IPS-18a (cell line): ENCODE measurements around the gene XAB2.
"Not testable (repeated sequence)": the region's sequence is repeated elsewhere in the genome, so short reads cannot be mapped to it uniquely, and the experiment has no call there.

Experiments
- H3K27ac ChIP-seq: one replicate; pipeline ENCODE4 v1.5.1; 2013; ENCODE audit warnings: low read length
- H3K27me3 ChIP-seq: one replicate; pipeline ENCODE4 v1.6.1; 2013; ENCODE audit warnings: mild to moderate bottlenecking, low read length; ENCODE audit not compliant: control insufficient read depth, insufficient read depth
- H3K36me3 ChIP-seq: one replicate; pipeline ENCODE4 v1.6.1; 2013; ENCODE audit warnings: low read depth, low read length; ENCODE audit not compliant: control insufficient read depth
- H3K4me1 ChIP-seq: one replicate; pipeline ENCODE4 v1.6.1; 2013; ENCODE audit warnings: low read depth, low read length; ENCODE audit not compliant: control insufficient read depth
- H3K4me3 ChIP-seq: one replicate; pipeline ENCODE4 v1.5.1; 2013; ENCODE audit warnings: low read length
- H3K9ac ChIP-seq: one replicate; pipeline ENCODE4 v1.6.1; 2013; ENCODE audit warnings: mild to moderate bottlenecking, low read length, moderate library complexity
- H3K9me3 ChIP-seq: one replicate; pipeline ENCODE4 v1.6.1; 2013; ENCODE audit warnings: low read depth, low read length; ENCODE audit not compliant: control insufficient read depth

Gene XAB2

GRCh38 chr19:7647156-7647555 is 17.8 kb upstream of the XAB2 start:
- Histone ChIP-seq H3K36me3 (no peaks in the 10 kb centered on the region), H3K9me3 (no peaks in the 10 kb centered on the region), H3K9ac (no peak overlapping the region), H3K4me1 (no peaks in the 10 kb centered on the region), H3K4me3 (no peak overlapping the region), H3K27me3 (peaks cover 10% of the 10 kb centered on the region), H3K27ac (no peak overlapping the region)

- Histone ChIP-seq H3K4me3 (no peak overlapping the region), H3K27ac (no peak overlapping the region), H3K9ac (no peak overlapping the region), H3K27me3 (peaks cover 10% of the 10 kb centered on the region), H3K9me3 (no peaks in the 10 kb centered on the region), H3K36me3 (no peaks in the 10 kb centered on the region), H3K4me1 (no peaks in the 10 kb centered on the region)
Observed at GRCh38 chr19:7646426-7646700, 17.0 kb upstream of the XAB2 start.

GRCh38 chr19:7645656-7646425 is 16.5 kb upstream of the XAB2 start:
- Histone ChIP-seq H3K9ac (no peak overlapping the region), H3K27ac (no peak overlapping the region), H3K4me3 (no peak overlapping the region)

GRCh38 chr19:7645163-7645562 is 15.8 kb upstream of the XAB2 start:
- Histone ChIP-seq H3K27ac (no peak overlapping the region), H3K27me3 (no peaks in the 10 kb centered on the region), H3K36me3 (no peaks in the 10 kb centered on the region), H3K9ac (no peak overlapping the region), H3K4me1 (no peaks in the 10 kb centered on the region), H3K9me3 (no peaks in the 10 kb centered on the region), H3K4me3 (no peak overlapping the region)

More at GRCh38 chr19:7645656-7646425, 16.5 kb upstream of the XAB2 start:
- H3K4me1 ChIP-seq: no peaks in the 10 kb centered on the region
- H3K27me3 ChIP-seq: peaks cover 5% of the 10 kb centered on the region
- H3K36me3 ChIP-seq: no peaks in the 10 kb centered on the region
- H3K9me3 ChIP-seq: no peaks in the 10 kb centered on the region

- H3K27me3 ChIP-seq: no peaks in the 10 kb centered on the region
- no peak overlapping the region for H3K27ac ChIP-seq
- H3K4me1 ChIP-seq: no peaks in the 10 kb centered on the region
- H3K9me3 ChIP-seq: no peaks in the 10 kb centered on the region
- no peak overlapping the region for H3K9ac ChIP-seq
- no peak overlapping the region for H3K4me3 ChIP-seq
- H3K36me3 ChIP-seq: no peaks in the 10 kb centered on the region
Observed at GRCh38 chr19:7644550-7644877, 15.2 kb upstream of the XAB2 start.

GRCh38 chr19:7643629-7644549 is 14.5 kb upstream of the XAB2 start:
- not testable (repeated sequence) for H3K4me1 ChIP-seq, H3K36me3 ChIP-seq, H3K9ac ChIP-seq, H3K27ac ChIP-seq, H3K4me3 ChIP-seq, H3K27me3 ChIP-seq, H3K9me3 ChIP-seq

GRCh38 chr19:7643031-7643415 is 13.7 kb upstream of the XAB2 start:
- Histone ChIP-seq H3K27me3 (no peaks in the 10 kb centered on the region), H3K4me3 (no peak overlapping the region), H3K9ac (no peak overlapping the region), H3K27ac (no peak overlapping the region), H3K9me3 (no peaks in the 10 kb centered on the region), H3K36me3 (no peaks in the 10 kb centered on the region), H3K4me1 (no peaks in the 10 kb centered on the region)

- H3K27me3 ChIP-seq: no peaks in the 10 kb centered on the region
- no peaks in the 10 kb centered on the region for H3K9me3 ChIP-seq
- H3K9ac ChIP-seq: no peak overlapping the region
- H3K36me3 ChIP-seq: no peaks in the 10 kb centered on the region
- H3K4me3 ChIP-seq: no peak overlapping the region
- H3K27ac ChIP-seq: no peak overlapping the region
- no peaks in the 10 kb centered on the region for H3K4me1 ChIP-seq
Observed at GRCh38 chr19:7642295-7643030, 13.1 kb upstream of the XAB2 start.

GRCh38 chr19:7641290-7642276 is 12.2 kb upstream of the XAB2 start:
- Histone ChIP-seq H3K4me1 (no peaks in the 10 kb centered on the region), H3K9me3 (no peaks in the 10 kb centered on the region), H3K36me3 (no peaks in the 10 kb centered on the region), H3K4me3 (no peak overlapping the region), H3K9ac (no peak overlapping the region), H3K27me3 (peaks cover 2% of the 10 kb centered on the region), H3K27ac (no peak overlapping the region)

- peaks cover 10% of the 10 kb centered on the region for H3K27me3 ChIP-seq
- H3K36me3 ChIP-seq: no peaks in the 10 kb centered on the region
- H3K4me1 ChIP-seq: no peaks in the 10 kb centered on the region
- no peak overlapping the region for H3K4me3 ChIP-seq
- H3K9me3 ChIP-seq: no peaks in the 10 kb centered on the region
- H3K9ac ChIP-seq: no peak overlapping the region
- no peak overlapping the region for H3K27ac ChIP-seq
Observed at GRCh38 chr19:7640803-7641202, 11.5 kb upstream of the XAB2 start.

GRCh38 chr19:7639863-7640348 is 10.6 kb upstream of the XAB2 start:
- Histone ChIP-seq H3K4me1 (no peaks in the 10 kb centered on the region), H3K27ac (no peak overlapping the region), H3K9me3 (no peaks in the 10 kb centered on the region), H3K36me3 (no peaks in the 10 kb centered on the region), H3K4me3 (no peak overlapping the region), H3K9ac (no peak overlapping the region), H3K27me3 (peaks cover 19% of the 10 kb centered on the region)
